IPS-18c (cell line): ENCODE results near the gene CIT.

ENCODE experiments used
- H3K4me3 ChIP-seq: 2 replicates; pipeline ENCODE4 v1.7.0; 2013; ENCODE audit warnings: low read depth, mild to moderate bottlenecking, low read length, moderate library complexity; ENCODE audit not compliant: insufficient read depth
- H3K9me3 ChIP-seq: one replicate; pipeline ENCODE4 v1.6.1; 2013; ENCODE audit warnings: mild to moderate bottlenecking, low read length, moderate library complexity; ENCODE audit not compliant: control insufficient read depth, insufficient read depth

CIT gene

DNA sequence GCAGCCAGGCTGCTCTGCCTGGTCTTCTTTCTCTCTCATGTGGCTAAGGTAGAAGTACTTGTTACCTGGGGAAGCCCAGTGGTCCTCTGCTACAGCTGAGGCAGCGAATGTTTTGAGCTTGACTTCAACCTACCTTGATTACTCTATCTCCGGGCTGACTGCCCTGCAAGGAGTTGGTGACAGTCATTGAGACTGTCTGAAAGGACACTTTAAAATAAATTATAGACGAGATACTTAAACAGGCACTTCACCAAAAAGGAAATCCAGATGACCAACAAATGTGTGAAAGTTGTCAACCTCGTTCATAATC lies 474 bp upstream of the CIT start:
- Histone ChIP-seq H3K9me3 (no peaks in the 10 kb centered on the region), H3K4me3 (peak overlapping the region; percentile 52)

DNA sequence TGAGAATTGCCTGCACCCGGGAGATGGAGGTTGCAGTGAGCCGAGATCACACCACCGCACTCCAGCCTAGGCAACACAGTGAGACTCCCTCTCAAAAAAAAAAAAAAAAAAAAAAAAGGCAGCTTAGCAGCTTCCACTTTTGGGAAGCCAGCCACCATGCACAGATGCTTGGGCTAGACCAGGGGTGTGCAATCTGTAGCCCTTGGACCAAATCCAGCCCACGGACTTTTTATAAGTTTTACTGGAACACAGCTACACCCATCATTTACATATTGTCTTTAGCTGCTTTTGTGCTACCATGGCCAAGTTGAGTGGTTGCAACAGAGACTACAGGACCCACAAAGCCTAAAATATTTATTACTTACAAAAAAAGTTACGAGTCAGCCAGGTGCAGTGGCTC lies 6.7 kb downstream of the CIT start:
- H3K4me3 ChIP-seq, result no peak overlapping the region
- H3K9me3 ChIP-seq, result no peaks in the 10 kb centered on the region

DNA sequence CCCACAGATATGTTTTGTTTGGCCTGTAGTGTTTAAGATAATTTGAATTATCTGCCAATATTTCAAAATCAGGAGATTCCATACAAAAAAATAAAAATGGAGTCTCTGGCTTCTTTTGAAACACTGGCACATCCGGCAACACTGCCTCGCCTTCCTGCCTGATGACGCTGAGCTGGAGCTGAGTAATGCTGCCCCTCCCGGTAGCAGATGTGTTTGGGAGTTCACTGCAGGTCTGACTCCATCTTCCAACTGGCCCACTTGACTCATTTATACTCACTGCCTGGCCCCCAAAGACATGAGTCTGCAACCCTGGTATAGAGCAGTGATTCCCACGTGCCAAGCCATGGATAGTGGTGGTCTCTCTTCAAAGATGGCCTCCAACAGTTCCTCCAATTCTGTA lies 7.4 kb downstream of the CIT start:
- no peak overlapping the region for H3K4me3 ChIP-seq
- H3K9me3 ChIP-seq, result no peaks in the 10 kb centered on the region

DNA sequence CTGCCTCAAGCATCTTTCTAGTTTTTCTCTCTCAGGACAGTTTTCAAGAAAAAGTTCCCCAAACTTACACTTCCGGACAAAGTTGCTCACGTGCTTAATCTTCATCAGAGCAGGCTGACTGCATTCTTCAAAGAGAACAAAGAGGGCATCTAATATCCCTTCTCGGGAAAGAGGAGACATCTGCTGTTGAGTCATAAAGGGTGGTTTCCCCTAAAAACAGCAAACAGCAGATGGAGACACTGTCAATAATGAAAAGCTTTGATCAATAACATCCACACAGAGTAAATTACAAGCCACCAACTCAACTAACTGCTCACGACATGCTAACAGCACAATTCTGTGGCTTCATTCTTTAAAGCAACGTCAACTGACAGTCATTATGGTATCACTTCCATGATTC lies 8.1 kb downstream of the CIT start:
- Histone ChIP-seq H3K9me3 (no peaks in the 10 kb centered on the region), H3K4me3 (no peak overlapping the region)

DNA sequence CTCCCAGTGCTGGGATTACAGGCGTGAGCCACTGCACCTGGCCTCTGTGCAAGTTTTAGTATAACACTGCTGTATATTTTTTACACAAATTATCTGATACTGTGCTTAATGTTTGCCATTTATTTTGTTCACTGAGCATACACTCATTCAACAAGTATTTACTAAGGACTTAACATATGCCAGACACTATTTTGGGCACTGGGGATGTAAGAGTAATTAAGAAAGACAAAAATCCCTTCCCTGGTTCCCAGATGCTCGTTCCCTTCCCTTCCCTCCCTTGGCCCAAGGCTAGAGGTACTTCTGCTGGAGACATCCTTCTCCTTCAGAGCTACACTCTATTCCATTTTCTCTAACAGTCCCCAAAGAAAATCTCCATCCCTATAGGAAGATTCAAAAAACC lies 12.5 kb downstream of the CIT start:
- no peak overlapping the region for H3K4me3 ChIP-seq
- H3K9me3 ChIP-seq, result no peaks in the 10 kb centered on the region

DNA sequence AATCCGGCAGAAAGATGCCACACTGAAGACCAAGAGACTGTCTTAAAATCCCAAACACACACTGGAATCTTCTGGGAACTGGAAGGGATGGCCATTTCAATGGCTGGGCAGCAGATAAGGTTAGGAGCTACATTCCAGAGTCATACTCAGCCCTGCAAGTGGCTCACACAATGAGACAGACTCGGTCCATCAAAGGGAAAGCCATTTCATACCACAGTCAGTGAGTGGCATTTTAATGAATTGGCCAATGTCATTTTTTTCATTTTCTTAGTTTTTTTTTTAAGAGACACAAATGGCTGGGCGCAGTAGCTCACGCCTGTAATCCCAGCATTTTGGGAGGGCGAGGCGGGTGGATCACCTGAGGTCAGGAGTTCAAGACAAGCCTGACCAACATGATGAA lies 17.9 kb downstream of the CIT start:
- no peaks in the 10 kb centered on the region for H3K9me3 ChIP-seq
- H3K4me3 ChIP-seq, result no peak overlapping the region

DNA sequence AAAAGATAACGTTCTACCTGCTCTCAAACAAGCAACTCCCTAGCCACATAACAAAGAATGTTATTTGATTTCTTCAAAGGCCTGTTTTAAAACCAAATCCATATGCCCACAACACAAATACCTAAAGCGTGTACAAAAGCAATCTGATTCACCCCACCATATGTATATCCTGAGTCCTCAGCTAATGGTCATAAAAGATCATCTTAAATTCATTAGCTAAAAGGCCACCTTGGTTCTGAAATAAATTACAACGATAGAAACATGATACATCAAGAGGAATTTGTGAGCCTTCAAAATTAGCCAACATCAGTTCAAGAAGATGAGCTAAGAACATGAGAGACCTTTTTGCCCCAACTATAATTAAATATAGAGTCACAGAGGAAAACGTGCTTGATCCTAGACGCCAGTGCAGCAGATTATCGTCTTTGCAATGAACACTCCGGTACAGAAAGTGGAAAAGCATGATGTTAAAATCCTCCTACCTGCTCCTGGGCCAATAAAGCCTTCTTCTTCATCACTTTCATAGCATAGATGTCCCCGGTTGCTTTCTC lies 20.0 kb downstream of the CIT start:
- no peak overlapping the region for H3K4me3 ChIP-seq
- no peaks in the 10 kb centered on the region for H3K9me3 ChIP-seq

DNA sequence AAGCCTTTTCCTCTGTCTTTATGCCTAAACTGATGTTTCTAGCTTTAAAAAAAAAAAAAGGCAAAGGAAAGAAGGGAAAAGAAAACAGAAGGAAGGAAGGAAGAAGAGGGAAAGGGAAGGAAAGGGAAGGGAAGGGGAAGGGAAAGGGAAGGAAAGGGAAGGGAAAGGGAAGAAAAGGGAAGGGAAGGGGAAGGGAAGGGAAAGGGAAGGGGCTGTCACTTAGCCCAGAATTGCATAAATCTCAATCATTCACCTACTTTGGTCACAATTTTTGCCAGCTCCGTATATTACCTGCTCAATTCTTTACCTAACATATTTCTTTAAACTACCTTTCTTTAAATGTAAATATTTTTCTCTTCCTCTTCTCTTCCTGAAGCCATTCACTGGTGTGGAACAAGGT lies 26.8 kb downstream of the CIT start:
- H3K9me3 ChIP-seq, result no peaks in the 10 kb centered on the region
- H3K4me3 ChIP-seq, result no peak overlapping the region

DNA sequence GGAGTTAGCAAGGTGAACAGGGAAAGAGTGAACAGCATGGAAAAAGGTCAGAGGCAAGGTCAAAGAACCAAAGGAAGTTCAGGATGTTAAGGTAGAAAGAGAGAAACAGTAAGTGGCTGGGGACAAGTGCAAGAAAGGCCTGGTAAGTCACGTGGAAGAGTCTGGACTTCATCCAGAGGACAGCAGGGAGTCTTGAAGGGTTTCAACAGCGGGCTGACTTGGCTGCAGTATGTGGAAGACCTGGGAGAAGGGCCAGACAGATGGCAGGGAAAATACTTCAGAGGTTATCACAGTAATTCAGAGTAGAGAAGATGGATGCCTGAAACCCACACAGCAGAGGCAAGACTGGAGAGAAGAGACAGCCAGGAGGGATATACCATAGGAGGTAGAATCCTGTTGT lies 34.0 kb downstream of the CIT start:
- no peak overlapping the region for H3K4me3 ChIP-seq
- H3K9me3 ChIP-seq, result peaks cover 4% of the 10 kb centered on the region

DNA sequence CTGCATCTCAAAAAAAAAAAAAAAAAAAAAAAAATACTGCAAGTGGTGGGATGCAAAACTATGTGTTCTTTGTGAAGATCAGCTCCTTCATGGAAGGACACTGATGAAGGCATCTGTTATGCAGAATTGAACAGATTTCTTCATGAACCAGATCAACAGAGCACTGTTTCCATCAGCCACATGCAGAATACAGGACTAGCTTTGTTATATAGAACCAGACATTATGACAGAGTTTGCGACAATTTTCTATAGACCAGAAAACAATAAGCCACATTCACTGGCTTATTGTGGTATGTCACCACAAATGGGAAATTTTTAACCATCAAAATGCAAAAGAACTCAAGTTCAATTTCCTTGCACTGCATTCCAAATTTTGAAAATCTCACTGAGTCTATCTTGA lies 34.7 kb downstream of the CIT start:
- H3K9me3 ChIP-seq, result peaks cover 4% of the 10 kb centered on the region
- no peak overlapping the region for H3K4me3 ChIP-seq

DNA sequence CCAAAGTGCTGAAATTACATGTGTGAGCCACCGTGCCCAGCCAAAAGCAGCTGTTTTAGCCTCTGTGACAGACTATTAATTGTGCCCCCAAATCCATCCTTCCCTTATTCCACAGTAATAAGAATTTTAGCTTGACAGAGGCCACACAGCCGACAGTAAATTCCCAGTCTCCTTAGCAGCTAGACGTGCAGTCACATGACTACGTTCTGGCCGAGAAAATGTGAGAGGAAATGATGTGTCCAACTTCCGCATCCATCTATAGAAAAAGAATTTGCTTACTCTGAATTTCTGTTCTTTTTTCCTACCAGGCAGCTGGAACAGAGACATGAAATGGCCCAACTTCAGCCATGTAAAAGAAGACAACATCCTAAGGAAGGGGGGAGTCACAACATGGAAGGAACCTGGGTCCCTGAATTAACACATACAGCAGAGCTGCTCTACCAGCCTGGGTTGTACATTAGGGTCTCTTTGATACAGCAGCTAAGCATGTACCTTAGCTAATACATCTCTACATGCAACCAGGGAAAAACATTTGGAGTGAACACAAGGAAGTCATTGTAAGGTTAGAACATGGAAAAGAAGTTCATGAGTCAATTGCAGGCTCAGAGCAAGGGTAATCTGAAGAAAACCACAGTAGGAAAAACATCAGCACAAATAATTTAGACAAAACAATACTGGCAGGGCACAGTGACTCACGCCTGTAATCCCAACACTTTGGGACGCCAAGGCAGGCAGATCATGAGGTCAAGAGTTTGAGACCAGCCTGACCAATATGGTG lies 35.5 kb downstream of the CIT start:
- H3K4me3 ChIP-seq, result no peak overlapping the region
- H3K9me3 ChIP-seq, result peaks cover 4% of the 10 kb centered on the region

DNA sequence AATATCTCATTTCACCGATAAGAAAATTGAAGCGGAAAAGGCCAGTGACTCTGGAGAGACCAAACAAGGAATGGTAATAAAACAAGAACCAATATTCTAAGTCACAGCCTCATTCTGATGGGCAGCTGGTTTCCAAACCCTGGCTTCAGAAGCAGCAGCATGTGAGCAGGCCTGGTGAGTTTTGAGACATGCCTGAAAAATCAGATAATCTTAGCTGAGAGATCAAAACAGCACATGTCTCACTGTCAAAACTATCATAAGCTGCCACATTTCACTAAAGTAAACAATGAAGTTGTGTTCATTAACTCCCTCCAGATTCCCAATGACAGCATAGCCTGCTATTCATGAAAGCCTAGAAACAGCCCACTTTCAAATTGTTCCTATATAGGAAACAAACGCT lies 36.5 kb downstream of the CIT start:
- H3K9me3 ChIP-seq, result peaks cover 4% of the 10 kb centered on the region
- H3K4me3 ChIP-seq, result no peak overlapping the region

DNA sequence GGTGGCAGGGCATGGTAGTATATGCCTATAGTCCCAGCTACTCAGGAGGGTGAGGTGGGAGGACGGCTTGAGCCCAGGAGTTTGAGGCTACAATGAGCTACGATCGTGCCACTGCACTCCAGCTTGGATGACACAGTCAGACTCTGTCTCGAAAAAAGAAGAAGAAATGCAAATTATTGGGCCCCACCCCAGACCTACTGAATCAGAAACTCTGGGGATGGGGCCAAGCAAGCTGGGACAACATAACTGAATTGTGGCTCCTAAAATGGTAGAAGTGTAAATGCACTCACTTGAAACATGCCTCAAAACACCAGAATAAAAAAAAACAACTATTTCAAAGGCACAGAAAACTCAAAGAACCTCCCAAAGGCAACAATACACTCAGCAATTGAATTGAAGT lies 37.0 kb downstream of the CIT start:
- no peak overlapping the region for H3K4me3 ChIP-seq
- peaks cover 4% of the 10 kb centered on the region for H3K9me3 ChIP-seq

DNA sequence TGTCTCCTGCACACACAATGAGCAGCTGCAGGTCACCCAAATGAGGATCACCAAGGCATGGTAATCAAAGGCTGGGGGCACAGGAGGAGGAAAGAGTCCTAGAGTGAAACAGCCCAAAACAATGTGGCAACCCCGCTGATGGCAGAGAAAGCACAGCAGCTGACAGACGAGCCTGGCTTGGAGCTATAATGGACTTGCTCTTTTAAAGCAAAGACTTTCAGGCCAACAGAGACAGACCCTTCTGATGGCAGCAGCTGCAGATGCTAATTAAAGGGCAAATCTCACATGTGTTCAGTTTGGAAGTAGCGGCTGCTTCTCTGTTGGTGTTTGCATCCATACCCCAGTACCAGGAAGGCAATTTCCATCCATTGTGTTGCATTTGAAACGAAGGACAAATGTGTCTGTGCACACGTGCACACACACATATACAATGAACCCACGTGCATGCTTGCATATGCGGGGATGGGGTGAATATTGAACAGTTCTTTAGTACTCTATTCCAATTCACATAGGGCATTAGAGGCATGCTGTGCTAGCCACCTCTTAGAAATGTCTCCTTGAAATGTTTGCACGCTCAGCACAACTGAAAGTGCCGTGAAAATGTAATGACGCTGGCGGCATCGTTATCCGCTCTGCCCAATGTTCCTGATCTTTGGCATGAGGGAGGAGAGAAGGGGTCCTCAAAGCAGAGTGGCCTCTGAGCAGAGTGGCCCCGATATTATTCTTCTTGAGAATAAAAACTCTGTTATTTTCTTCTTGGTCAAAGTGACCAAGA lies 38.1 kb downstream of the CIT start:
- peaks cover 4% of the 10 kb centered on the region for H3K9me3 ChIP-seq

DNA sequence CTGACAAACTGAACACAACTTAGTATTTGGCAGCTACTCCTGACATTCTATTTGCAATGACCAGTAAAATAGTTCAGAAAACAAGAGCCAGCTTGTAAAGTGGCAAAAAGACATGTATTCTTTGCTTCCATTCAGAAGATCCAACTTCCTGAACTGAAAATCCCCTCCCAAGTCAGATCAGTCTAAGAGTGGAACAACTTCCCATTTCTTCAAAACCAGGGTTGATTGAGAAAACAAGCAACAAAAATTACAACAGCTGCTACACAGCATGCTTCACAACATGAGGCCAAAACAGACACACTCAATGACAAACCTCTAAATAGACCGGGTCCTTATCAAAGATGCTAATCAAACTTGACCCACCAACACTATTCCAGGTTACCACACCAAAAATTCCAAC lies 40.3 kb downstream of the CIT start:
- Histone ChIP-seq H3K4me3 (no peak overlapping the region), H3K9me3 (peaks cover 4% of the 10 kb centered on the region)

More for the DNA sequence above, 38.1 kb downstream of the CIT start:
- no peak overlapping the region for H3K4me3 ChIP-seq

DNA sequence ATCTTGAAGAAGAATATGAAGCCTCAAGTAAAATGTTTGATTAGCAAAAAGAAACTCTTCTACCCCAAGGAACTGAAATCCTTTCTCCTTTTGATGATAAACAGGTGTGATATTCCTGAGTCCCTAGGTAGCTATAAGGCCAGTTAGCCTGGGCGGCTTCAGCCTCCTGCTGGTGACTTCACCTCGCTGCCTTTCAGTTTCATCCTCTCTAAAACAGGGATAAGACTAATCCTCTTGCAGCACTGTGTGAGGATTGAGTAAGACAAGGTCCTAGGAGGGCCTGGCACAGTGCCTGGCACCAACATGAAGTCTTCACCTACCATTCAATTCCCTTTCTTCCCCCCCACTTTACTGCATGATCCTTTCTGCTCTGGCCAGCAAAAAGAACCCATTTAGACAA lies 42.1 kb downstream of the CIT start:
- H3K9me3 ChIP-seq, result peaks cover 2% of the 10 kb centered on the region
- no peak overlapping the region for H3K4me3 ChIP-seq

DNA sequence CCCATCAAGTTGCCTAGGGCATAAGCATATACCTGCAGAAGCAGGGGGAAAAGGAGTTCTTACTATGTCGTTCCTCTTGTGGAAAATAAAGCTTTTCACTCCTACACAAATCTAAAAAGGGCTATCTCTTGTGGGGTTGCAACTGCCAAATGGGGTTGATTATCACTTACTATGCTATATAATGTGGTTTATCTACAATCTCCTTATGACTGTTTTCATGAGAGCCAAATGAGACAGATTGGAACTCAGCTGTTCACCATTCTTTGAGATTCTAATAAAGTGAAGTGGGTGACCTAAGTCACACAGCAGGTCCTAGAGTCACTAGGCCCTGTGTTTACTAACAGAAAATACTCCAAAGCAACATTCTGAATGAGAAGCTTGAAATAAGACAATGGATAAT lies 47.7 kb downstream of the CIT start:
- H3K9me3 ChIP-seq, result no peaks in the 10 kb centered on the region
- H3K4me3 ChIP-seq, result no peak overlapping the region

DNA sequence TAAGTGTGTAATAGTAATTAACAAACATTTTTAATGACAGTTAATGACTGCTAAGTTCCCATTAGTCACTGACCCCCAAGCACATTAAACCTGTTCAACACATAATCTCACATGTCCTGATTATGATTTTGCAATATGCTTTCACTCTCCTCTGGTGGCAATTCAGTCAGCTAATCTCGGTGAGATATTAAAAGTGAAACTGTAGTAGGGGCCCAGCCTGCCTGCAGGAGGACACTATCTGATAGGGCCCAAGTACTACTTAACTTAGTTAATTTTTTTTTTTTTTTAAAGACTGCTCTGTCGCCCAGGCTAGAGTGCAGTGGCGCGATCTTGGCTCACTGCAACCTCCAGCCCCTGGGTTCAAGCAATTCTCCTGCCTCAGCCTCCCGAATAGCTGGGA lies 48.8 kb downstream of the CIT start:
- Histone ChIP-seq H3K4me3 (no peak overlapping the region), H3K9me3 (no peaks in the 10 kb centered on the region)
